Spleen (tissue), 11 donors: ENCODE data around the gene CLMN. TPM values are rescaled to one million over a fixed set of nuclear protein-coding genes. Genes with fewer than 3 reads are reported as not detected.

Experiments used
- DNase-seq: peaks from one replicate; pipeline ENCODE4 v3.0.0-alpha.2; 2020
- H3K27ac ChIP-seq, 8 donors: fragments of 200-600 bp; sonication (generic) in 7 of 8; 1 replicate in 4 of 8; 2 replicates in 4 of 8; pipeline versions ENCODE4 v1.5.0 to v1.8.0; 2016 to 2021; ENCODE audit warnings: inconsistent platforms in 4 of 8, mild to moderate bottlenecking in 4 of 8, moderate library complexity in 1 of 8
- H3K27me3 ChIP-seq, 7 donors: fragments of 200-600 bp; sonication (generic) in 6 of 7; replicated peaks in 1 of 7; 1 replicate in 4 of 7; 2 replicates in 3 of 7; pipeline versions ENCODE4 v1.5.0 to v1.8.0; 2016 to 2021; ENCODE audit warnings: inconsistent platforms in 3 of 7, mild to moderate bottlenecking in 1 of 7
- H3K36me3 ChIP-seq, 6 donors: fragments of 200-600 bp; sonication (generic) in 5 of 6; 1 replicate in 4 of 6; 2 replicates in 2 of 6; pipeline versions ENCODE4 v1.5.0 to v1.8.0; 2016 to 2021; ENCODE audit warnings: inconsistent platforms in 2 of 6
- H3K4me1 ChIP-seq, 6 donors: fragments of 200-600 bp; sonication (generic) in 5 of 6; 1 replicate in 3 of 6; 2 replicates in 3 of 6; pipeline versions ENCODE4 v1.5.0 to v1.8.0; 2016 to 2021; ENCODE audit warnings: inconsistent platforms in 3 of 6
- H3K4me3 ChIP-seq, 8 donors: fragments of 200-600 bp; sonication (generic) in 7 of 8; 1 replicate in 4 of 8; 2 replicates in 4 of 8; pipeline versions ENCODE4 v1.5.0 to v1.8.0; 2016 to 2021; ENCODE audit warnings: inconsistent platforms in 4 of 8, mild to moderate bottlenecking in 4 of 8, moderate library complexity in 2 of 8
- H3K9me3 ChIP-seq, 8 donors: fragments of 200-600 bp; sonication (generic) in 7 of 8; 1 replicate in 4 of 8; 2 replicates in 4 of 8; pipeline versions ENCODE4 v1.5.0 to v1.8.0; 2016 to 2021; ENCODE audit warnings: inconsistent platforms in 4 of 8
- CTCF ChIP-seq, 11 experiments: fragments of 200-600 bp in 7 of 11; fragments of 450-650 bp in 4 of 11; sonication (generic) in 4 of 11; IDR thresholded peaks in 8 of 11; conservative IDR thresholded peaks in 3 of 11; 1 replicate in 7 of 11; 2 replicates in 4 of 11; pipeline versions ENCODE4 v1.4.0 to v1.8.0; 2016 to 2021; ENCODE audit warnings: antibody characterized with exemption in 11 of 11, inconsistent platforms in 4 of 11, mild to moderate bottlenecking in 1 of 11
- POLR2A ChIP-seq, 3 donors: fragments of 450-650 bp; IDR thresholded peaks; one replicate each; pipeline ENCODE4 v1.5.1; 2017; ENCODE audit warnings: antibody characterized with exemption in 3 of 3, mild to moderate bottlenecking in 1 of 3
- POLR2AphosphoS5 ChIP-seq, 3 donors: sonication (generic); formaldehyde crosslinking; IDR thresholded peaks; one replicate each; pipeline ENCODE4 v1.5.1; 2017; ENCODE audit warnings: antibody characterized with exemption in 3 of 3
- WGBS, 5 donors: extraction: QIAGEN DNeasy Blood & Tissue Kit in 3 of 5; methylation state at CpG; one replicate each; pipeline versions ENCODE4 v1.1.5 to v1.1.7; 2013 to 2018; 5-methylcytosine and 5-hydroxymethylcytosine counted together
- intact Hi-C: fragments of 100-400 bp; cut with DNase I; formaldehyde crosslinking; loops from one replicate; pipeline ENCODE4 v1.15.0; 2023; ENCODE audit warnings: low total_unique reads
- polyA plus RNA-seq, 3 donors: library from polyadenylated mRNA; stranded (reverse); fragments of 200-250 nt; gene quantifications; one replicate each; pipeline ENCODE4 v1.2.1, GENCODE V29; 2013
- total RNA-seq, 7 donors: library from RNA; depleted of rRNA in 3 of 7; stranded (reverse); fragments of >200 nt in 3 of 7; fragmentation: NEBNext Ultra II Directional in 4 of 7; extraction: Animal tissue kit (Norgen Biotek cat#: 25700) in 4 of 7; gene quantifications; one replicate each; pipeline versions ENCODE4 v1.1.0 to v1.2.1, GENCODE V29; 2016 to 2021
- donor health status: healthy with polysubstance abuse.
- donor health status: DM: no; HTN: no; CAD: no; lungs with moderate emphysema.
- donor health status: DM: no; HTN: no; CAD: no.
- donor health status: Bipolar disorder and iron deficiency.
- donor health status: healthy.
- donor health status: DM: no; HTN: no; CAD: no.
- donor health status: DM: yes; HTN: yes; CAD: no.

The CLMN gene
- total and polyA plus RNA-seq, 10 donors: 2.7 to 21.4 (median 14.8) TPM

GRCh38 chr14:95282354-95282985 is 37.2 kb downstream of the CLMN start:
- H3K27me3 ChIP-seq: no peaks in the 10 kb centered on the region
- 41 to 88% (median 67%) methylated on average over 2 of the region's 2 CpGs for WGBS, 5 donors
- TF ChIP-seq POLR2AphosphoS5 (IDR thresholded peaks at IDR 0.05) (no peak), CTCF (IDR thresholded peaks at IDR 0.05 in 8 of 11, conservative IDR thresholded peaks at IDR 0.05 in 3 of 11) (no peak), POLR2A (IDR thresholded peaks at IDR 0.05) (no peak)
- H3K4me1 ChIP-seq: peaks cover 0 to 11% (median 0%) of the 10 kb centered on the region in 6 donors
- intact Hi-C loops: no loop called here
- H3K36me3 ChIP-seq: no peaks in the 10 kb centered on the region
- H3K9me3 ChIP-seq: no peaks in the 10 kb centered on the region
- no peak overlapping the region for H3K4me3 ChIP-seq
- DNase-seq: no peak
- H3K27ac ChIP-seq: no peak overlapping the region

- Histone ChIP-seq H3K27me3 (no peaks in the 10 kb centered on the region), H3K36me3 (no peaks in the 10 kb centered on the region), H3K4me1 (peaks cover 0 to 3% (median 0%) of the 10 kb centered on the region in 6 donors), H3K27ac (no peak overlapping the region), H3K4me3 (no peak overlapping the region), H3K9me3 (no peaks in the 10 kb centered on the region)
- WGBS, 5 donors: 70 to 86% (median 78%) methylated on average over 4 of the region's 4 CpGs
- intact Hi-C loops: no loop called here
- no peak for TF ChIP-seq CTCF (IDR thresholded peaks at IDR 0.05 in 8 of 11, conservative IDR thresholded peaks at IDR 0.05 in 3 of 11)
- no peak for TF ChIP-seq POLR2A (IDR thresholded peaks at IDR 0.05)
- TF ChIP-seq POLR2AphosphoS5 (IDR thresholded peaks at IDR 0.05): no peak
- DNase-seq: no peak
Observed at GRCh38 chr14:95281560-95282176, 38.0 kb downstream of the CLMN start.

- intact Hi-C loops: no loop called here
- no peaks in the 10 kb centered on the region for H3K27me3 ChIP-seq
- no peaks in the 10 kb centered on the region for H3K9me3 ChIP-seq
- TF ChIP-seq CTCF (IDR thresholded peaks at IDR 0.05 in 8 of 11, conservative IDR thresholded peaks at IDR 0.05 in 3 of 11): no peak
- TF ChIP-seq POLR2A (IDR thresholded peaks at IDR 0.05): no peak
- no peak for TF ChIP-seq POLR2AphosphoS5 (IDR thresholded peaks at IDR 0.05)
- DNase-seq: no peak
- WGBS, 5 donors: 78 to 94% (median 86%) methylated on average over 7 of the region's 7 CpGs
- no peak overlapping the region for H3K4me3 ChIP-seq
- H3K27ac ChIP-seq: no peak overlapping the region
- no peaks in the 10 kb centered on the region for H3K4me1 ChIP-seq
- no peaks in the 10 kb centered on the region for H3K36me3 ChIP-seq
Observed at GRCh38 chr14:95275494-95275893, 44.2 kb downstream of the CLMN start.

- H3K27me3 ChIP-seq: no peaks in the 10 kb centered on the region
- no peaks in the 10 kb centered on the region for H3K9me3 ChIP-seq
- 90 to 95% (median 93%) methylated on average over 6 of the region's 6 CpGs for WGBS, 5 donors
- TF ChIP-seq POLR2AphosphoS5 (IDR thresholded peaks at IDR 0.05) (no peak), CTCF (IDR thresholded peaks at IDR 0.05 in 8 of 11, conservative IDR thresholded peaks at IDR 0.05 in 3 of 11) (no peak), POLR2A (IDR thresholded peaks at IDR 0.05) (no peak)
- DNase-seq: no peak
- H3K4me1 ChIP-seq: no peaks in the 10 kb centered on the region
- H3K27ac ChIP-seq: no peak overlapping the region
- no peaks in the 10 kb centered on the region for H3K36me3 ChIP-seq
- intact Hi-C loops: no loop called here
- H3K4me3 ChIP-seq: no peak overlapping the region
Observed at GRCh38 chr14:95274874-95275273, 44.8 kb downstream of the CLMN start.
